Posterior cingulate gyrus (tissue), 11 donors: Measurements from ENCODE around the gene PIEZO1.
"Not testable (repeated sequence)": the region's sequence is repeated elsewhere in the genome, so short reads cannot be mapped to it uniquely, and the experiment has no call there.

Source experiments
- DNase-seq, 10 donors: peaks; one replicate each; pipeline versions ENCODE4 v3.0.0 to v3.0.0-alpha.2; 2020 to 2021; ENCODE audit warnings: mixed read lengths in 3 of 10
- intact Hi-C: fragments of 100-400 bp; cut with DNase I; formaldehyde crosslinking; loops from one replicate; pipeline ENCODE4 v1.15.1; 2023

PIEZO1 gene

GRCh38 chr16:88784074-88784855, 755 bp downstream of the PIEZO1 start:
- DNase-seq, result peak in 1 of 10 donors; percentile 54
- intact Hi-C loops, result loop anchor here (10.0 kb wide), 1 partner anchor 219 kb away; no protein-coding TSS in a partner anchor

GRCh38 chr16:88783391-88784073, 1.5 kb downstream of the PIEZO1 start:
- DNase-seq, result peak in 7 of 10 donors; percentile 46 to 84 (median 57)

GRCh38 chr16:88782454-88783390, 2.3 kb downstream of the PIEZO1 start:
- intact Hi-C loops, result loop anchor here (10.0 kb wide), 1 partner anchor 218 kb away; no protein-coding TSS in a partner anchor

More at GRCh38 chr16:88783391-88784073, 1.5 kb downstream of the PIEZO1 start:
- intact Hi-C loops, result loop anchor here (10.0 kb wide), 1 partner anchor 219 kb away; no protein-coding TSS in a partner anchor

DNA sequence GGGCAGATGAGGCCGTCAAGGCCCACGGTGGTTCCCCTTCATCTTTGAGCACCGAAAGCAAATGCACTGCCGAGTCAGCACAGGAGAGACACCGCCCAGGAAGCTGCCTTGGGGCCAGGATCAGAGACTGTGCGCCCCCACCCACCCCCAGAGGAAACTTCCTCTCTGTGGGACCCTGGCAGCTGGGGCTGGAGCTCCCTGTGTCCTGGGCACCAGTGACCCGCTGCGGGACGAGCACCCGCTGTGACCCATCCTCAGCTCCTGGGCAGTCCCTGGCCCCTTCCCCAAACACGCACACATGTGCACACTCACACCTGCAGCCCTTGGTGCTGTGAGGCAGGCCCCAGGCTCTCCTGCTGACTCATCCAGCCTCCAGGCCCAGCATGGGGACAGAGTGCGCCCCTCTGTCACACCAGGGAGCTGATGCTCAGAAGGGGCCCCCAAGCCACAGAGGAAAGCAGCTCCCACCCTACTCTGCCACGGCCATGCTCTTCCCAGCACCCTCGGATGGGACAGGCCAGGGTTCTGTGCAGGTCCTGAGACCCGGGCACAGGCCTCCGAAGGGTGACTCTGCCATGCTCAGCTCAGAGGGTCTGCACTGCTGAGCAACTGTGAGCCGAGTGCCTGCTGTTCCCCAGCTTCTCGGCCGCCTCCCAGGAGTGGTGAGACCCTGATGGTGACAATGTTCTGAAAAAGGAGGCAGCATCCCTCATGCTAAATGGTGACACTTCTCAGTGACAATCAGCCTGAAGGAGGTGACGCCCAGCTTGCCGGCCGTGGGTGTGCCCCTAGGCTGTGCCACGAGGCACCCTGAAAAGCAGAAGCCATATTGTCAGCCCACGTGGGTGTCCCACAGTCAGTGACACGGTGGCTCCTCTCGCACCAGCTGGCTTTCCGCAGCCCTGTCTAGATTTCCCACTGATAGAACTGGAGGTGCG, 3.6 kb downstream of the PIEZO1 start:
- DNase-seq, result no peak
- intact Hi-C loops, result loop anchor here (10.0 kb wide), 1 partner anchor 217 kb away; no protein-coding TSS in a partner anchor

More at GRCh38 chr16:88782454-88783390, 2.3 kb downstream of the PIEZO1 start:
- DNase-seq, result peak in 1 of 10 donors; percentile 51

DNA sequence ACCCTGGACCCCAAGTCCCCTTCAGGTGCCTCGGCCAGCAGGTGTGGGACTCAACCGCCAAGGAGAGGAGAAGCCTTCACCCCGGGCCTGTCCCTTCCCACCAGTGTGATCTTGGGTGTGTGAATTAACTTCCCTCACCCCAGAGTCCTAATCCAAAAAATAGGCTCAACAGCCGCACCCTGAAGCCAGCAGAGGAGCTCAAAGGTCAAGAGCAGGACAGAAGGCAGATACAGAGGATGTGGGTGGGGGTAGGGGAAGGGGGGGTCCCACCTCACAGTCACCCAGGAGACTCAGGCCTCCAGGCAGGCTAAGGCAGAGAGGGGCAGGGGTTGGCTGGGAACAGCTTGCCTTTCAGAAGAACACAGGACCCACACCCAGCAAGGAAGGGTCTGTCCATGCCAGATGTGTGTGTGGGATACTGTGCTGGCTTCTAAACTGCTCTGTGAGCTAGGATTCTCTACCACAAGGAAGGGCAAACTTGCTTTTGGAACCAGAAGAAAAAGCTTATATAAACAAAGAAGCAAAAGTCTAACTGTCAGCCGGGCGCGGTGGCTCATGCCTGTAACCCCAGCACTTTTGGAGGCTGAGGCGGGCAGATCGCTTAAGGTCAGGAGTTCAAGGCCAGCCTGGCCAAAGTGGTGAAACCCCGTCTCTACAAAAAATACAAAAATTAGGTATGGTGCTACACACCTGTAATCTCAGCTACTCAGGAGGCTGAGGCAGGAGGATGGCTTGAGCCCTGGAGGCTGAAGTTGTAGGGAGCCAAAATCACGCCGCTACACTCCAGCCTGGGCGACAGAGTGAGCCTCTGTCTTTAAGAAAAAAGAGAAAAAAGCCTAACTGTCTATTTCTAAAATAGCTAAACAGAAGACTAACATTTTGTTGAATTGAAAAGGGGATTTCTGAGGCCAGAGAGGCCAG, 4.6 kb downstream of the PIEZO1 start:
- DNase-seq, result no peak
- intact Hi-C loops, result loop anchor here (10.0 kb wide), 1 partner anchor 216 kb away; no protein-coding TSS in a partner anchor

- intact Hi-C loops, result loop anchor here (10.0 kb wide), 1 partner anchor 215 kb away; no protein-coding TSS in a partner anchor
- DNase-seq, result no peak
These were observed 5.4 kb downstream of the PIEZO1 start for GRCh38 chr16:88779406-88780141.

DNA sequence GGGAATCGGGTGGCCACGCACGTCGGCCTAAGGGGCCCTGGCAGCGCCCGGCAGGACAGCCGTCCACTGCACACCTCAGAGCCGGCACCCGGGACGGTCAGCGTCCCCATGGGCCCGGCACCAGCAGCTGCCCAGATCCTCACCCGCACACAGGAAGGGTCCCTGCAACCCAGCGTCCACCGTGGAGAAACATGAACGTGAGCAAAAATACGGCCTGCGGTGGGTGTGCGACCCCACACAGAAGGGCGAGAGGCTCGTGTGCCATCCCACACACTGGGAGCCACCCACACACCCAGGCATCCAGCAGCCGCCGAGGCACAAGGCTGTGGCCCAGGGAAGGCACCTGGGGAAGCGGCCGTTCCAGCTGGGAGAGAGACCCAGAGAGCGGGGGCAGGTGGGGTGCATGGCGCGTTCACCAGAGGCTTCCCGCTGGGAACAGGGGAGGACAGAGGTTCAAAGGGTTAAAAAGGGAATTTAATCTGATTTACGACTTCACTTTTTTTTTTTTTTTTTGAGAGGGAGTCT, 6.4 kb downstream of the PIEZO1 start:
- intact Hi-C loops, result no loop called here
- DNase-seq, result no peak

- intact Hi-C loops, result no loop called here
- no peak for DNase-seq
These were observed 6.8 kb downstream of the PIEZO1 start for GRCh38 chr16:88778271-88778525.

DNA sequence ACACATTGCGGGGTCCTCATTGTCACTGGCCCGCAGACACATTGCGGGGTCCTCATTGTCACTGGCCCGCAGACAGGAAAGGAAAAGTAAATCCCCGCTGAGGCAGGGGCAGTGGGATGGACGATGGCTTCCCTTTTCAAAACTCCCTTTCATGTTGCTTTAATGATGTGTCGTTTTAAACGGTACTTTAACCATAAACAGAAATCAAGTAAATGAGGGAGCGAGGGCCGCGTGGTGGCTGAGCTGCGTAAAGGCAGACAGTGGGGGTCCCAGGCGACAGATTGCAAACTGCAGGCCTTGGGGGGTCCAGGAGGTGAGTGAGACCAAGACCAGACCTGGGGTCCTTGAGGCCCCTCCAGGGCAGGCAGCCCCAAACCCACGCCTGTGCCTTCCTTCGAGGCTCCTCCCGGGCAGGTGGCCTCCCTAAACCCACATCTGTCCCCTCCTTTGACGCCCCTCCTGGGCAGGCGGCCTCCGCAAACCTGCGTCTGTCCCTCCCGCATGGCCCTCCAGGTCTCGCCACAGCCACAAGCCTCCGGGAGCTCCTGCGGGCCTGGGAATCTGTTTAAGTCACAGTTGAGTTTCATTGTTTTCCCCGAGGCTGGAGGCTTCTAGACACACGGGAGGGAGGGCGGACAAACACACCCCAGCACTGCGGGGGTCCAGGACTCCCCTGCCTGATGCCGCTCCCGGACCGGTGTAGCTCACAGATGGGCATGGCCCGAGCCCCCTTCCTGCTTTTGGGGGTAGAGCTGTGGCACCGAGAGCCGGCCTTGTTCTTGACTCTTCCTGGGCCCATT, 7.3 kb downstream of the PIEZO1 start:
- intact Hi-C loops, result no loop called here
- DNase-seq, result no peak

GRCh38 chr16:88775825-88776224, 9.2 kb downstream of the PIEZO1 start:
- intact Hi-C loops, result no loop called here
- no peak for DNase-seq

DNA sequence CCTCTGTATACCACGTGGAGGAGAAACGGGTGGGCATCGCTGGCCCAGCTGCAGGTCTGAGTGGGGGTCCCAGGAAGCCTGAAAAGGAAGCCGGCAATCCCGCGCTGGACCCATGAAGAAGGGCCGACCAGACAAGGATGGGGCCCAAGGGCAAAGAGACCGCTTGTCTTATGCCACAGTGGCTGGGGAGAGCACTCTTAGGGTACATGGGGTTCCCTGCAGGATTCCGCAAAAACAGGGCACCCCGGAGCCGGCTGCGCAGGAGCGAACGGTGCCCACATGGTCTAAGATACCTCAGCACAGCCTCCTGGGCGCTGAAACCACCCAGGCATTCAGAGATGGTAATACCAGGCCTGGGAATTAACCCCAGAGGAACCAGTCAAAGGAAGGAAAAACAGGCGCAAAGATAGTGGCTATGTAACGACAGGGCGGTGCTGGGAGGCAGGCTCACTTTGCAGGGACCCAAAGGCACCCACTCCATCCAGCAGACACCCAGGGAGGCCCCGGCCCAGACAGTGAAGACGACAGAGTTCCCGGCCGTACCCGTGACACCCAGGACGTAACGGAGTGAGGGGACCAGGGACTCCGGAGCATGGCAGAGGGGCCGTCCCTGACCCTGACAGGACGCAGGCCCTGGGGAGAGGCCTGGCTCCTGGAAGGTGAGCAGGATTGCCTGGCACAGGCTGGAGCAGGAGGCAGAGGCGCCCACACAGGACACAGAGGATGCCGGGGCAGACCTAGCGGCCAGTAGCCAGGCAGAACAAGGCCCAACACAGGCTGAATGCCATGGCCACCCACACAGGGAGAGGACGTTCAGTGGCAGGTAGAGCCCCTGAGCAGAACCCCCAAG, 10.3 kb downstream of the PIEZO1 start:
- intact Hi-C loops, result no loop called here
- no peak for DNase-seq

GRCh38 chr16:88773812-88774291, 11.2 kb downstream of the PIEZO1 start:
- intact Hi-C loops, result no loop called here
- no peak for DNase-seq

- intact Hi-C loops, result loop anchor here (1.0 kb wide), 1 partner anchor 20 kb away; no protein-coding TSS in a partner anchor
- DNase-seq, result peak in 1 of 10 donors; percentile 36
These were observed 11.9 kb downstream of the PIEZO1 start for GRCh38 chr16:88772871-88773811.

DNA sequence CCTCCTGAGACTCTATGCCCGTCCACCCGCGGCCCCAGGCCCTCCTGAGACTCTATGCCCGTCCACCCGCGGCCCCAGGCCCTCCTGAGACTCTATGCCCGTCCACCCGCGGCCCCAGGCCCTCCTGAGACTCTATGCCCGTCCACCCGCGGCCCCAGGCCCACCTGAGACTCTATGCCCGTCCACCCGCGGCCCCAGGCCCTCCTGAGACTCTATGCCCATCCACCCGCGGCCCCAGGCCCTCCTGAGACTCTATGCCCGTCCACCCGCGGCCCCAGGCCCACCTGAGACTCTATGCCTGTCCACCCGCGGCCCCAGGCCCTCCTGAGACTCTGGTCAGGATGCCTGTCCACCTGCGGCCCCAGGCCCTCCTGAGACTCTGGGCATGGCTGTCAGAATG, 13.2 kb downstream of the PIEZO1 start:
- DNase-seq, result not testable (repeated sequence)
- intact Hi-C loops, result loop anchor here (1.0 kb wide), 1 partner anchor 22 kb away; no protein-coding TSS in a partner anchor
